Activated CD8-positive, alpha-beta memory T cell treated with anti-CD3 and anti-CD28 coated beads, Interleukin-2, amount 10 ng/mL, durations not matched to agents 7 days and 5 days (primary cell): Measurements from ENCODE around the gene MICALL2. TPM values are rescaled to one million over a fixed set of nuclear protein-coding genes. Genes with fewer than 3 reads are reported as not detected.

ENCODE experiments used
- ATAC-seq: fragments of 150-1000 bp; cut with Tn5 transposase; one replicate; pipeline ENCODE4 v1.10.0; 2021; ENCODE audit warnings: moderate library complexity
- CTCF ChIA-PET: fragments of 350-600 bp; sonication (Branson Sonifier 250); formaldehyde crosslinking; loops from one replicate; lab custom pipeline; 2021; ENCODE audit warnings: antibody characterized with exemption; lab: Charles Lee
- DNase-seq: peaks from one replicate; pipeline ENCODE4 v3.0.0-alpha.2; 2020
- H3K27ac Mint-ChIP-seq: one replicate; pipeline ENCODE4 v1.8.0; 2021; ENCODE audit warnings: mild to moderate bottlenecking, mixed read lengths
- H3K27me3 Mint-ChIP-seq: one replicate; pipeline ENCODE4 v1.8.0; 2021; ENCODE audit warnings: mixed read lengths
- H3K36me3 Mint-ChIP-seq: one replicate; pipeline ENCODE4 v1.8.0; 2021; ENCODE audit warnings: mild to moderate bottlenecking, mixed read lengths
- H3K4me1 Mint-ChIP-seq: one replicate; pipeline ENCODE4 v1.8.0; 2021; ENCODE audit warnings: mixed read lengths
- H3K4me3 Mint-ChIP-seq: one replicate; pipeline ENCODE4 v1.8.0; 2021; ENCODE audit warnings: mild to moderate bottlenecking, moderate library complexity, mixed read lengths
- H3K9me3 Mint-ChIP-seq: one replicate; pipeline ENCODE4 v1.8.0; 2022; ENCODE audit warnings: low read depth, mixed read lengths
- total RNA-seq, 2 experiments: library from RNA; stranded (reverse); gene quantifications; one replicate each; pipeline ENCODE4 v1.2.3, GENCODE V29; 2021

The MICALL2 gene
- total RNA-seq, 2 experiments from 2014 or later = 2.1 to 2.2 TPM

- H3K4me1 Mint-ChIP-seq = peaks cover 27% of the 10 kb centered on the region
- DNase-seq = no peak
- H3K27me3 Mint-ChIP-seq = peaks cover 2% of the 10 kb centered on the region
- peak overlapping the region; percentile 46 for H3K27ac Mint-ChIP-seq
- no peak overlapping the region for H3K4me3 Mint-ChIP-seq
- CTCF ChIA-PET = no interaction called here
- H3K36me3 Mint-ChIP-seq = no peaks in the 10 kb centered on the region
- H3K9me3 Mint-ChIP-seq = no peaks in the 10 kb centered on the region
- no peak for ATAC-seq
These were observed 43.8 kb downstream of the MICALL2 start for GRCh38 chr7:1415389-1415990.

- Mint-ChIP-seq H3K4me1 (peaks cover 27% of the 10 kb centered on the region), H3K4me3 (no peak overlapping the region)
- CTCF ChIA-PET = interaction anchor here (1.1 to 1.3 kb wide), 2 partner anchors 49 to 220 kb away, joined by 3 read pairs; no protein-coding TSS in a partner anchor
These were observed 45.2 kb downstream of the MICALL2 start for GRCh38 chr7:1413936-1414639.

GRCh38 chr7:1412322-1413261 lies 46.7 kb downstream of the MICALL2 start:
- Mint-ChIP-seq H3K4me3 (peak overlapping the region; percentile 35), H3K4me1 (peaks cover 16% of the 10 kb centered on the region), H3K9me3 (no peaks in the 10 kb centered on the region), H3K27me3 (peaks cover 2% of the 10 kb centered on the region), H3K36me3 (no peaks in the 10 kb centered on the region), H3K27ac (peak overlapping the region; percentile 38)
- peak; percentile 90 for DNase-seq
- peak; percentile 80 for ATAC-seq
- CTCF ChIA-PET = interaction anchor here (0.6 to 1.5 kb wide), 15 partner anchors 8 to 236 kb away, joined by 3 to 8 read pairs (median 3); no protein-coding TSS in a partner anchor

More at GRCh38 chr7:1413936-1414639, 45.2 kb downstream of the MICALL2 start:
- H3K9me3 Mint-ChIP-seq = no peaks in the 10 kb centered on the region
- no peaks in the 10 kb centered on the region for H3K36me3 Mint-ChIP-seq
- peaks cover 2% of the 10 kb centered on the region for H3K27me3 Mint-ChIP-seq
- ATAC-seq = no peak
- DNase-seq = no peak
- no peak overlapping the region for H3K27ac Mint-ChIP-seq

GRCh38 chr7:1411414-1411813 lies 47.9 kb downstream of the MICALL2 start:
- H3K4me3 Mint-ChIP-seq = no peak overlapping the region
- DNase-seq = no peak
- H3K4me1 Mint-ChIP-seq = peaks cover 5% of the 10 kb centered on the region
- CTCF ChIA-PET = interaction anchor here (1.1 to 1.3 kb wide), 2 partner anchors 29 to 220 kb away, joined by 3 read pairs; no protein-coding TSS in a partner anchor
- no peaks in the 10 kb centered on the region for H3K36me3 Mint-ChIP-seq
- no peaks in the 10 kb centered on the region for H3K9me3 Mint-ChIP-seq
- H3K27ac Mint-ChIP-seq = no peak overlapping the region
- H3K27me3 Mint-ChIP-seq = peaks cover 2% of the 10 kb centered on the region
- ATAC-seq = no peak

- H3K27ac Mint-ChIP-seq = no peak overlapping the region
- H3K4me1 Mint-ChIP-seq = peaks cover 3% of the 10 kb centered on the region
- H3K4me3 Mint-ChIP-seq = no peak overlapping the region
- no peaks in the 10 kb centered on the region for H3K36me3 Mint-ChIP-seq
- no peaks in the 10 kb centered on the region for H3K9me3 Mint-ChIP-seq
- CTCF ChIA-PET = interaction anchor here (0.7 kb wide), 1 partner anchor 29 kb away, joined by 3 read pairs; no protein-coding TSS in a partner anchor
- ATAC-seq = no peak
- H3K27me3 Mint-ChIP-seq = peaks cover 2% of the 10 kb centered on the region
- no peak for DNase-seq
These were observed 48.3 kb downstream of the MICALL2 start for GRCh38 chr7:1410992-1411391.

GRCh38 chr7:1409555-1409954 lies 49.7 kb downstream of the MICALL2 start:
- H3K27ac Mint-ChIP-seq = no peak overlapping the region
- H3K4me3 Mint-ChIP-seq = no peak overlapping the region
- ATAC-seq (no peak), DNase-seq (no peak)
- H3K27me3 Mint-ChIP-seq = peaks cover 8% of the 10 kb centered on the region
- CTCF ChIA-PET = interaction anchor here (0.6 to 2.0 kb wide), 3 partner anchors 23 to 215 kb away, joined by 3 to 11 read pairs (median 3); no protein-coding TSS in a partner anchor
- H3K36me3 Mint-ChIP-seq = no peaks in the 10 kb centered on the region
- H3K9me3 Mint-ChIP-seq = no peaks in the 10 kb centered on the region
- H3K4me1 Mint-ChIP-seq = peaks cover 3% of the 10 kb centered on the region

GRCh38 chr7:1408466-1408865 lies 50.8 kb downstream of the MICALL2 start:
- DNase-seq = no peak
- Mint-ChIP-seq H3K4me1 (peaks cover 6% of the 10 kb centered on the region), H3K27me3 (peaks cover 19% of the 10 kb centered on the region), H3K4me3 (no peak overlapping the region), H3K9me3 (no peaks in the 10 kb centered on the region), H3K27ac (no peak overlapping the region), H3K36me3 (no peaks in the 10 kb centered on the region)
- CTCF ChIA-PET = interaction anchor here (0.5 to 2.0 kb wide), 3 partner anchors 24 to 214 kb away, joined by 3 to 11 read pairs (median 3); no protein-coding TSS in a partner anchor
- no peak for ATAC-seq

- DNase-seq (no peak), ATAC-seq (no peak)
- Mint-ChIP-seq H3K27ac (no peak overlapping the region), H3K4me1 (peaks cover 3% of the 10 kb centered on the region), H3K9me3 (no peaks in the 10 kb centered on the region), H3K4me3 (no peak overlapping the region), H3K36me3 (no peaks in the 10 kb centered on the region), H3K27me3 (peaks cover 24% of the 10 kb centered on the region)
- CTCF ChIA-PET = interaction anchor here (0.5 to 1.4 kb wide), 2 partner anchors 9 to 145 kb away, joined by 3 read pairs; no protein-coding TSS in a partner anchor
These were observed 51.4 kb downstream of the MICALL2 start for GRCh38 chr7:1407892-1408291.

- H3K27me3 Mint-ChIP-seq = peaks cover 40% of the 10 kb centered on the region
These were observed 54.2 kb downstream of the MICALL2 start for GRCh38 chr7:1404898-1405548.

GRCh38 chr7:1404460-1404809 lies 54.8 kb downstream of the MICALL2 start:
- no peak overlapping the region for H3K27ac Mint-ChIP-seq
- peaks cover 37% of the 10 kb centered on the region for H3K27me3 Mint-ChIP-seq
- no peak for ATAC-seq
- DNase-seq = no peak
- no peaks in the 10 kb centered on the region for H3K9me3 Mint-ChIP-seq
- CTCF ChIA-PET = interaction anchor here (1.4 kb wide), 1 partner anchor 8 kb away, joined by 5 read pairs; no protein-coding TSS in a partner anchor
- no peak overlapping the region for H3K4me3 Mint-ChIP-seq
- no peaks in the 10 kb centered on the region for H3K36me3 Mint-ChIP-seq
- H3K4me1 Mint-ChIP-seq = peaks cover 2% of the 10 kb centered on the region

More at GRCh38 chr7:1404898-1405548, 54.2 kb downstream of the MICALL2 start:
- no peak overlapping the region for H3K27ac Mint-ChIP-seq
- no peak for DNase-seq
- peaks cover 2% of the 10 kb centered on the region for H3K4me1 Mint-ChIP-seq
- CTCF ChIA-PET = interaction anchor here (1.4 kb wide), 1 partner anchor 8 kb away, joined by 5 read pairs; no protein-coding TSS in a partner anchor
- no peak overlapping the region for H3K4me3 Mint-ChIP-seq
- H3K36me3 Mint-ChIP-seq = no peaks in the 10 kb centered on the region
- no peak for ATAC-seq
- no peaks in the 10 kb centered on the region for H3K9me3 Mint-ChIP-seq

GRCh38 chr7:1403638-1404459 lies 55.4 kb downstream of the MICALL2 start:
- H3K4me1 Mint-ChIP-seq = peaks cover 2% of the 10 kb centered on the region
- CTCF ChIA-PET = interaction anchor here (1.4 kb wide), 1 partner anchor 9 kb away, joined by 5 read pairs; no protein-coding TSS in a partner anchor
- H3K9me3 Mint-ChIP-seq = no peaks in the 10 kb centered on the region
- peaks cover 37% of the 10 kb centered on the region for H3K27me3 Mint-ChIP-seq
- no peak for DNase-seq
- no peak for ATAC-seq
- H3K4me3 Mint-ChIP-seq = no peak overlapping the region
- H3K27ac Mint-ChIP-seq = no peak overlapping the region
- no peaks in the 10 kb centered on the region for H3K36me3 Mint-ChIP-seq
